Stimulated activated CD4-positive, alpha-beta T cell treated with anti-CD3 and anti-CD28 coated beads, Interleukin-15, amount 100 ng/mL, for 48 hours (primary cell): Measurements from ENCODE around the gene AHCYL2.
"Not testable (repeated sequence)": the region's sequence is repeated elsewhere in the genome, so short reads cannot be mapped to it uniquely, and the experiment has no call there.

Source experiments
- DNase-seq, 2 donors: peaks; one replicate each; pipeline ENCODE4 v3.0.0-alpha.2; 2020; ENCODE audit warnings: low read depth in 2 of 2

Gene AHCYL2

DNA sequence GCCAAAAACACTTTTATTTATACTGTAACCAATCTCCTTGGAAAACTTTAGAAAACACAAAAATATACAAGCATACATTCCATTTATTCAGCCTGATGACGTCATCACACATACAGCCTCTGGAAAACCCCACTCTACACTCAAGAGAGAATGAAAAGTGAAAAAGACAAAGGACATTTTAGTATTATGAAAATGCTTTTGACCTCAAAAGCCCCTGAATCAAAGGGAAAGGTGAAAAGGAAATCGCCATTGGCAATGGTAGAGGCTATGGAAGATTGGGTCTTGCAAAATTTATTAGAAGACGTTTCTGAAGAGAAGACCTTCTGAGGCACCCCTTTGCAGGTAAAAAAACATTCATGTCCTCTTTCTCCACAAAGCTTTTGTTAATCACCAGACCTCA, 126.5 kb downstream of the AHCYL2 start:
- DNase-seq = no peak

DNA sequence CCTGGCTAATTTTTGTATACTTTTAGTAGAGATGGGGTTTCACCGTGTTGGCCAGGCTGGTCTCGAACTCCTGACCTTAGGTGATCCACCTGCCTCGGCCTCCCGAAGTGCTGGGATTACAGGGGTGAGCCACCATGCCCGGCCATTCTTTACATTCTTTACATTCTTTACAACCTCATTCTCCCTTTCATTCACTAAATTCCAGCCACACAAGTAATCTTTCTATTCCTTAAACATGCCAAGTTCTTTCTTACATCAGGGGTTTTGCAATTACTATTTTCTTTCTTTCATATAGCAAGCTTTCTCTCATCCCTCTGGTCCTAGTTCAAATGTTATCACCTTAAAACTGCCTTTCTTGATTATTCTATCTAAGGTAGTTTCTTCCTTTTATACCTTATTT, 128.3 kb downstream of the AHCYL2 start:
- not testable (repeated sequence) for DNase-seq

DNA sequence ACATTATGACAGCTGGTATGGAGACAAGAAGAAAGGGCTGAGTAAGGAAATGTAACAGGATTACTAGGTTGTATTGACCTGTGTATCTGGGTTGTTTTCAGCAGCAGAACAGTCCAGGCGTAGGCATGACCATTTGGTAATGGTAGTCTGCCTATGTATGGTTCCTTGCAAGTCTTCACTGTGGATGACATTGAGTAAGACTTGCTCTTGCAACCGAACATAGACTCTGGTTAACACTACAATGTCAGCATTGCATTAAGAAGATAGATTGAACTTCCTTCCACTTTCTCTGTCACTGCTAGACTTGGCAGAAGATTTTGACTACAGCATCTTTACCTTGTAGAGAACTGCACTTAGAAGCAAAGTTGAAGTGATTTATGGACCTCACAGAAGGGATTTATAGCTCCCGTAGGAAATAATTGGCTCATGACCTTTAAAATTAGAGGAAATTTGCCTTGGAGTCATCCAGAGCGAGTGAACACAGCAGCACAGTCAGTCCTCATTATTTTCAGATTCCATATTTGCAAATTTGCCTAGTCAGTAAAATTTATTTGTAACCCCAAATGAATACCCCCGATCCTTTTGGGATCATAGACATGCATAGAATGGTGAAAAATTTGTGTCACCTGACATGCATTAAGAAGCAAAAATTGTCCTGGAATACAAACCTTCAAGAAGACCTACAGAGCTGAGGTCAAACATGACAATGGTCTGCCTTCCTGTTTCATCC, 129.8 kb downstream of the AHCYL2 start:
- no peak for DNase-seq

DNA sequence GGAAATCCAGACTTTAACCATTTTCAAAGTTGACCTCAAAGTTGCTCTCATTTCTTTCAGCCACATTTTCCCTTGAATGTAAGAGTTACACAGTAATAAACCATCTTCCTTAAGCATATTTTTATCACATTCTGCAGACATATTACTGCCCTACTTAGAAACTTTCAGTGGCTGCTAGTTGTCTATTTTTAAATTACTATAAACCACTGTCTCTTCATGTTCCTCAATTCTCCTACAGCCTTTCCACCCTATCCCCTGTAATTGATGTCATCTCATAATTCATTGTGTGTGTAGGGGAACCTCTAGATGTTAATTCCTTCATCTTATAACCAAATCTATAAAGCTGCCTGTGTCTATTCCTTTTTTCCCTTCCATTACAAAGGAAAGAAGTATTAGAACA, 131.3 kb downstream of the AHCYL2 start:
- no peak for DNase-seq

DNA sequence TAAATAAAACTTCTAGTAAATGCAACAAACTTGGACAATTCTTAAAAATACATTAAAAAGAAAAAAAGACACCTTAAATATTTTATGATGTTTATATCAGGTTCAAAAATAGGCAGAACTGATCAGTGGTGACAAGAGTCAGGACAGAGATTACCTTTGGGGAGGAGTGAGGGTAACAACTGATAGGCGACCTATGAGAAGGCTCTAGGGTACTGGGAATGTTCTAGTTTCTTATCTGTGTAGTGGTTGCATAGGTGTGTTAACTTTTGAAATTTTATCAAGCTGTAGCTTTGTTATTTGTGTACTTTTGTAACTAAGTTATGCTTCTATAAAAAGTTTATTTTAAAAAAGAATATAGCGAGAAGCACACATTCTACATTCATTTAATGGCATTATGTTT, 134.3 kb downstream of the AHCYL2 start:
- no peak for DNase-seq

DNA sequence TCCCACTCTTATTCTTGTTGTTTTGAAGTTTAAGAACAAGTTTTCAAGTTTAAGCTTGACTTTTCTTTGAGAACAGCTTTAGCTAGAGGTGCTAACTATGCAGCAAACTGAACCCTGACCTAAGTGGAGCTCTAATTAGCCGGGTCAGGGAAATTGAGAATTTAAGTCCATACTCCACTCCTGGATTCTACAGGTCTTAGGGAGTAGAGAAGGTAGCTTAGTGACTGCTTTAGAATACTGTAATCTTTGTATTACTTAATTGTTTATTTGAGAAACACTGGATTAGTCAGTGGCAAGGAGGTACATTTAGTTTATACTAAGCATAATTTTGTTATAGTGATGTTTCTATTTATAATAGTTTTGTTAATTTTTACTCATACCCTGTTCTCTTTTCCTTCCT, 134.8 kb downstream of the AHCYL2 start:
- DNase-seq = no peak

DNA sequence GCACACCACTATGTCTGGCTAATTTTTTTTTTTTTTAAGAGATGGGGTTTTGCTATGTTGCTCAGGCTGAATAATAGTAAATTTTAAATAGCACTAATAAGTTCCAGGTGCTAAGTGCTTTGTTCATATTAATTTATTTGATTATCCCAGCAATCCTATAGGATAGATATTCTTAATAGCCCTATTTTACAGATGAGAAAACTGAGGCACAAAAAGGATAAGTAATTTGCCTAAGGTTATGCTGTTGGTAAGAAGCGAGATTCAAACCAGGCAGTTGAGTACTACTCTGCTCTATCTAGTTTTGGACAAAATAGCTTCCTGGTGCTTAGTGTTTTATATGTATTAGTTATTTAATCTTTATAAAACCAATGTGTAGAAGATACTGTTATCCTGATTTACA, 136.9 kb downstream of the AHCYL2 start:
- no peak for DNase-seq

DNA sequence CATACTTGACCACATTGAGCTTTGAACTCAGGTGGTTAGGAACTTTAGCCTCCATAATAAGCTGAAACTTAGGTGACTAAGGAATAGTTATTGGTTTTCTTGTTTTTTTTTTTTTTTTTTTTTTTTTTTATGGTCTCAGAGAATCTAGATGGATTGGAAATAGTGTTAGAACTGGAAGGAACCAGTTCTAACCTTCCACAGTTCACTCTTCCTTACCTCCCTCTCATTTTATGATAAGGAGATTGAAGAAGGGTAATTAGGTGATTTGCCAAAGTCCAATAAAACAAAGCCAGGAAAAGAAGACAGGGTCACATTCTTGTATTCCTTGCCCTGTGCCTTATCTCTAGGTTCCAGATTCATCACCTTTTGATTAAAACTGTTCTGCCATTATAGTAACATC, 137.7 kb downstream of the AHCYL2 start:
- DNase-seq = no peak

DNA sequence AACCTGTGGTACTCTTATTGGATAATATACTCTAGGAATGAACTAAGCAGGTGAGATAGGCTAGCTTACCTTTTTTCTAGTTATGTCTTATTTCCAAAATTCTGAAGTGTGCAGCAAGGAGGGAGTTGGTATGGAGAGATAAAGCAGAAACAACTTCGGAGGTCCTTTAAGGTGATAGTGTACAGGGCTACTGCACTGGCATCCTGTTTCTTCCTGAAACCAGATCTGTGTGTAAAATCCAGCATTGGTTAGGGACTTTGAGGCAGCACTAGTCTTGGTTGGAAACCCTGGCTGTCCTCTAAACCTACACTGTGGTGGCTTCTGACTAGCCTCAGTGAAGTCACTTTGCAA, 142.5 kb downstream of the AHCYL2 start:
- DNase-seq = no peak

DNA sequence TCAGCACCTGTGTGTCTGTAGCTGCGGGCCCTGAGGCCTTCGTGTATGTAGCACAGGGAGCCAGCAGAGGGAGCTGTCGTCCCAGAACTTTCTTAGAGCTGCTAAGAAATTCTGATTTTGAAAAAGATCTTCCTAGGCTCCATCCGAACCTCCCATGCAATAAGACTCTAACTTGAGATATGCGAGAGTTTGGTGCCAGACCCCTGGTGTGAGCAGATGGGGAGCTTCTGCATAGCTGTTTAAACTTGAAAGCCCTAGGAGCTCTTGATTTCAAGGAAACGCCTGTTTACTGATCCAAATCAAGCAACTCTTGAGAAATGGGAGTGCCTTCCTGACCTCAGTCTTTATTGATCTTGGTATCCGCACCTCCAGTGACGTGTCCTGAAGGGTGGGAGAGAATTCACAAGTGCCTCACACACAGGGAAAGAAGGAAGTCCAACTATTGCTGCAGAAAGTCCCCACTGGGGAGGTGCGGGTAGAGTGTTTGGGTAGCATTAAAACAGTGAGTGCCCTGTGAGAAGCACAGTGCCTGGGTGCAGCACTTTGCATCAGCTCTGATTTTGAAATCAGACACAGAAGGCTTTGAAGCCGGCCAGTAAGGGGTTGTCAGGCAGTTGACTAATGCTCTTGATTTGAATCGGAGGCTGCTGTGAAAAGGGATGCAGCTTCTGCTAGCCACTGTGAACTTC, 143.0 kb downstream of the AHCYL2 start:
- DNase-seq = peak; percentile 69 to 73

DNA sequence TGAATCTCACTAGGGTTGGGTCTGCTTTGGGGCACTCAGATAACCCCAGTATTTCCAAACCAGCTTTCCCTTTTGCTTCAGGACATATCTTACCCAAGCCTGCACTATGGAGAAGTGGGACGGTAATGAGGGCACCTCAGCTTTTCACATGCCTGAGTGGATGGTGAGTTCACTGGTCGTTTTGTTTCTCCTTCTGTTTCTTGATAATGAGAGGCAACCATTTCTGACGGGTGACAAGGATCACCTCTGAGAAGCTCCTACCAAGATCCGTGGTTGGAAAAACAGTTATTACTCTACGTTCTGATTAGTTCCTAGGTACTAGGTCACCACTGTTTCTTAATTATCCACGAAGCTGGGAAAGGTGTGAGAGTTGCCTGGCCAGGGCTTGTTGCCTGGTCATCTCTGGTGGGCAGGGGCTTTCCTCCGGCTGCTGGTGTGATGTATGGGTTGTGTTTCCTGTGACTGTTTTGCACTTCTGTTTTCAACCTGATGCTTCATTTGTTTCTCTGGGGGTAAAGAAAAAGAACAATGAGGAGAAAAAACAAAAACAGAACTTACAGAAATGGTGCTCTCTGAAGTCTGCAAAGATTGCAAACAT, 143.7 kb downstream of the AHCYL2 start:
- no peak for DNase-seq

DNA sequence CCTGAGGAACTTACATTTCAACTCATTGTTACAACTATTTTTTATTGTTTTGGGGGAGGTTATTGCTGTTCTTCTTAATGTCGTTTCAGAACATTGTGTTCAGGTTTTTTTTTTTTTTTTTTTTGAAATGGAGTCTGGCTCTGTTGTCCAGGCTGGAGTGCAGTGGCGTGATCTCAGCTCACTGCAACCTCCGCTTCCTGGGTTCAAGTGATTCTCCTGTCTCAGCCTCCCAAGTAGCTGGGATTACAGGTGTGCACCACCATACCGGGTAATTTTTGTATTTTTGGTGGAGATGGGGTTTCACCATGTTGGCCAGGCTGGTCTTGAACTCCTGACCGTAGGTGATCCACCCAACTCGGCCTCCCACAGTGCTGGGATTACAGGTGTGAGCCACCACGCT, 144.6 kb downstream of the AHCYL2 start:
- DNase-seq = not testable (repeated sequence)

DNA sequence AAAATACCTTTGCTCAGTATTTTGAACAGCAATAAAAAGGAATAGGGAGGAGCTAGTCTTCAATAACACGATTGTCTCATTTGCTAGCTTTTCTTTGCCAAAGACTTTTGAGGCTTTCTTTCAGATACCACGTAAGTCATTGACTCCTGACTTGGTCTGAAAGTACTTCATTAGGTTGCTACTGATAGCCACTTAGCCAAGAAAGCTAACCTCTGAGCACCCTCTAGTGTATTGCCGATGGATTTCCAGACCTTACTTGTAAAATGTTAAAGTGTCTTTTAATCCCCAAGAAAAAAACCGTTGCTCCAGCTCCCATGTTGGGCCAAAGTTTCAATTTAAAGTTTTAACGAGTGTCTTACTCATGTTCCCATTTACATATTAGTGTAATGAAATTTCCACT, 146.0 kb downstream of the AHCYL2 start:
- no peak for DNase-seq

DNA sequence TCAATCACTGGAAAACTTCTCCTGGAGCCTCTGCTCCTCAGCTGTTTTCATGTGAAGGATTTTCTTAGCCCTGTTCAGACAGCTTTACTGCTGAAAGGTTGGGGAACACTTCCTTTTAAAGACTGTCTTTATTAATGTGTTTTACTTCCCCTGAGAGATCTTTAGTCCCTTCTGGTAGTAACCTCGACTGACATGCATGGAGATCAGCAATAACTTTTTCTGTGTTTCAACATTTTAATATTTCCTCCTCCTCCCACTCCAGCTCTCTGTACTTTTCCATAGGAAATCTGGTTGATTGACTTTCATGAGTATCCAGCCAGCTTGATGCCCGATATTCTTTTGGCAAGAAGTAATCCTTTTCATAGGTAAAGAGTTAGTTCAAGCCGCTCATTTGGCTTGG, 146.7 kb downstream of the AHCYL2 start:
- no peak for DNase-seq

DNA sequence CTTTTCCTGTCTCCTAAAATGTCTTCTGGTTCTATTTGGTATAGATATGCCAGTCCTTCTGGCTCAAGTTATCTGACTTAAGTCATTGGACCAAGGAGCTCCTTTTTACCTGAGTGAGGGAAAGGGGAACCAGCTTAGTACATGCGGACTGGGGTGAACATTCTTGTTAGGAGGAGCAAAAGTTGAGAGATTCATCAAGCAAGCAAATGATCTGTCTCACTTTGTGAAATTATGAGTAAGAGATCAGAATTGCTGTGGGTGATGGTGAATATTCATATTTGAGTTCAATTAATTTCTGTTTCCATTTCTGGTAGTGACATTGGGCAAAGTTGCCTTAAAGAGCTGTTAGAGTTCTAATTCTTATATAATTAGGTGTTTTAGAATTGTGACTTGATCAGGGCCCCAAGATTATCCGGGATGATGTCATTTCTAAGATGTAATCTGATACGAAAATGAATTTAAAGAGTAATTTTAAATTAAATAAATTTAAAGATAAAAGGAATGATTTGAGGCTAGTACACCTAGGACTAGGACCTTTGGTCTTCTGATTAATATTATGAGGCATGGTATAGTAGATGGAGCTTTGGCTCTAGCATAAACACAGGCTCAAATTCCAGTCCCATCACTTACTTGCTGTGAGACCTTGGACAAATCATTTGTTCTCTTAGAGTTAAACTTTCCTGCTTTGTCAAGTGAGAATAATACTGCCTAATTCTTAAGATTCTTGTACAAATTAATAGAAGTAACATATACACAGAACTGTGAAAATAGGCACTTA, 149.0 kb downstream of the AHCYL2 start:
- DNase-seq = no peak

DNA sequence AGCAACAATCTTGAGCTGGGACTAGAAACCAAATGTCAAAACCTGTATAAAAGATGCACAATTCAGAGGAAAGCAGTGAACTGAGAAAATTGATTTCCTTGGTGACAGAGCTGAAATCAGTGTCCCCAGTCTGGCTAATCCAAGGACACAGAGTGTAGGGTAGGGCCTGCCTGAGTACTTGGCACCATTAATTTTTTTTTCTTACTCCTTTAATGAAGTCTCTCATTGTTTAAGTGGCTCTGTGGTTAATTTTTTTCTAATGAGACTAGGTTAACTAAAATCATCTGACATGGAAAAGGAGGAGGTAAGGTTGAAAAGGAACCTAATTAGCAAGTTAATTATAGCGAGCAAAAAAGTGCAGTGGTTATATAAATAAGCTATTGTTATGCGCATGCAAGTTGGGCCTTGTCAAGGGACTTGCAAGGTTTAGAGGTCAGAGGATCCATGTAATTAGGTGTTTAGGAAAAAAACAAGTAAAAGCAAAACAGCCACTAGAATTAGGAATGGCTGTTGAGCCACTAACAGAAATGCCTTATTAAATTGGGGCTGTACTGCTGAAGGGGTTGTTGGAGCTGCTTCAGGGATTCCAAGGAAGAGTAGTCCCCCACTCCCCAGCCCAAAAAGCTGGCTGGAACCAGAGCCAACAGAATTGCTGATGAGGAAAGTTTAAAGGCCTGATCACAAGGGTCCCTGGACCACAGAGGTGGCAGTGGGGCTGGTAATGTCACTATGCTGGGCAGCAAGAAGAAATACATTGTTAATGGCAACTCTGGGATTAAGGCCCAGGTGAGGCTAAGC, 150.5 kb downstream of the AHCYL2 start:
- no peak for DNase-seq

DNA sequence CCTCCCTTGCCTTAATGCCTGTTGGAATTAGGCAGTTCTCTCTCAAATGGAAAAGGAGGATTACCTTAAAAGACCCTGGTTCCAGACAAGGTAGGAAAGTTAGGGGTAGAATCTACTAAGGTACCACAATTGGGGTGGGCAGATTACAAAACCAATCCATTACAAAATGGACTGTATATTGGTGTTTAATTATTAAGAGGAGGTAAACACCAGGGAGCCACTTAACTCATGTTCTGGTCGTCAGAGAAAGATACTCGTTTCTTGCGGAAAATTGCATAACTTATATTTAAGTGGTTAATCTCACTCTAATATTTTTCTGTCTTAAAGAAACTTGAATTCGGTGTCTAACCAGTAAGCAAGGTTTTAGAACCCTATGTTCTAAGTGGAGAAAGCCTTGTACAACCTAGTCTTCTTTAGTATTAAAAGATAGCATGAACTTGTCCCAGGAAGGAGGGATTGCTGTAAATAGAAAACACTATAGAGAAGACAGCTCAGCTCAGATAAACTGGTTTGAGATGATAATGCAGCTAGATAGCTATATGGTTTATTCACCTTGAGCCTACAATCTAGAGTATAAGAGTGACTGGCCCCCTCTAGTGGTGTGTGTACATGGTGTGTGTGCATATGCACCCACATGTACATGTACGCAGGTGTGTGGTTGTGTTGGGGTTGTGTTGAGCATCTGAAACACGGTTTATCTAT, 151.4 kb downstream of the AHCYL2 start:
- peak; percentile 19 to 52 for DNase-seq

DNA sequence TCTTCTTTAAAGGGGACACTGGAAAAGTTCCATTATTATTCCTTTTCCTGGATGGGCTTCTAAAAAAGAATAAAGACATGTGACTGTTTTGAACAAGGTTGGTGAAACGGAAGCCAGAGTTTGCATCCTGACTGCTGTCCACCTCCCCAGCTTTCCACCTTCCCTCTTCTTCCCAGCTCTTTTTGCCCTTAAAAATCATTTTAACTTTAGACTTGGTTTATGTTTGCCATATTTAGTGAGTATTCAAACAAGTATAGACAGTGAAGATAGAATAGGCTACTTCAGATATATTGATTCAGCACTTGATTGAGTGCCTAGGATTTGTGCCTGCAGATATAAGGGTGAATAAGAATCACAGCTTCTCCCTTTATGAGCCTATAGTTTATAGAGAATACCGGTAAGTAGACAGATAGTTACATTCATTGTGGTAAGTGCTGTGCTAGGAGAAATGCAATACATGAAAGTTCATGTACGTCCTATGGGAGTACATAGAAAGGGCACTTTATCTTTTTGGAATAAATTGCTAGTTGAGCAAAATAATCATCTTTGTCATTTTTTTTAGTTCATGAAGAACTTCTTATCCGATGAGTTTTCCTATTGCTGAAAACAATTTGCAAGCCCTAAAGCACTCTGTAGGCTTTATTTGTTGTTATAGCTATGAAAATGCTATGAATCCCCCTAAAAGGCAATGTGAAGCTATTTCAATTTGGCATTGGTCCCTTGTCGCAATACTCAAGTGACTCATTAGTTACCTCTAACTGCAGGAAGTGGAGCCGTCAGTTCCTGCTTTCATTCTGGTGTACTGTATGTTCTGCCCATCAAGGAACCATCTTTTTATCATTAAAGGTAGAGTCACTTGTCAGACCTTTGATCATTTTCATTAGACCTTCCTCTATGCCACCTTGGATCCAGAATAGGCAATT, 152.2 kb downstream of the AHCYL2 start:
- peak in 1 of 2 donors; percentile 8 for DNase-seq

DNA sequence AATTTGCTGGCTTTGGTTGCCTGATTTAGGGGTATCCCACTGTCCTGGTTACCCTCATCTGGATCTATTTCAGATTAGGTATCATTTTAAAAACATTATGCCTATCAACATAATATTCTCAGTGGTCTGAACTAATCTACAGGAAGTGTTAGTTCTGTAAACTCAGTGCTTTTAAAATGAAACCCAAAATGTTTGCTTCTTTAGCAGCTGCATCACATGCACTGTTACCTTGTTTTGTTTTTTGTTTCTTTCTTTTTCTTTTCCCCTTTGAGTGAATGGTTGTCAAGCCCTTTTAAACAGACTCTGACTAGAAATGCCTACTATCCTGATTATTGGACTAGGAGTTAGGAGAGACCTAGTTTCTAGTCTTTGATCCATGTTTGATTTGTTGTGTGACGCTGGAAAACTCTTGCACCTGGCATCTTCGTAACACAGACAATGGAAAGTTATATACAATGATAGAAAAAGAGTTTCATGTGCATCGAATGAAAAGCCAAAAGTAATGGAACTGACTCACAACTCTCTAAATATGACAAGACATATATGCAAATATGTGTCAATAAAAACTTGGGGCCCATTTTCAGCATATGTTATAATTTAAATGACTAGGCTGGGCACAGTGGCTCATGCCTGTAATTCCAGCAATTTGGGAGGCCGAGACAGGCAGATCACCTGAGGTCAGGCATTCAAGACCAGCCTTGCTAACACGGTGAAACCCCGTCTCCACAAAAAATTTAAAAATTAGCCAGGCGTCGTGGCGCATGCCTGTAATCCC, 157.1 kb downstream of the AHCYL2 start:
- DNase-seq = no peak
